ENCODE data around the gene ASRGL1. TPM values are rescaled to one million over a fixed set of nuclear protein-coding genes. Genes with fewer than 3 reads are reported as not detected.

Gene ASRGL1
- polyA plus RNA-seq, 2 of the 4 experiments (the other 2 are of a cell fraction): 12.7 to 19.5 TPM

GRCh38 chr11:62390722-62391121, 53.5 kb downstream of the ASRGL1 start:
- H3K4me1 ChIP-seq: peaks cover 18% of the 10 kb centered on the region
- FAIRE-seq (no peak), DNase-seq (ENCODE audit: low read depth in 1 of 2, low spot score in 1 of 2) (no peak), ATAC-seq (no peak)
- no peak overlapping the region for H3K4me3 ChIP-seq
- no peaks in the 10 kb centered on the region for H3K9me3 ChIP-seq
- TF ChIP-seq HOXB13 (CRISPR knock-in tag; IDR thresholded peaks at IDR 0.05; ENCODE audit: low read depth): no peak
- TF ChIP-seq BCL3 (IDR thresholded peaks at IDR 0.05): no peak
- no peak for TF ChIP-seq ATOH8 (CRISPR knock-in tag; IDR thresholded peaks at IDR 0.05; ENCODE audit: low read depth)
- TF ChIP-seq GATA3 (IDR thresholded peaks at IDR 0.05; ENCODE audit: borderline replicate concordance): no peak
- no peak for TF ChIP-seq ZSCAN20 (CRISPR knock-in tag; IDR thresholded peaks at IDR 0.05)
- no peak for TF ChIP-seq HDAC2 (IDR thresholded peaks at IDR 0.05)
- TF ChIP-seq HOXA7 (CRISPR knock-in tag; IDR thresholded peaks at IDR 0.05): no peak
- TF ChIP-seq KDM1A (IDR thresholded peaks at IDR 0.05; ENCODE audit: low read depth): no peak
- TF ChIP-seq E2F6 (IDR thresholded peaks at IDR 0.05; ENCODE audit: borderline replicate concordance, low read depth): no peak
- no peak for TF ChIP-seq EHMT2 (IDR thresholded peaks at IDR 0.05; ENCODE audit: low read depth)
- TF ChIP-seq REST (IDR thresholded peaks at IDR 0.05): no peak
- TF ChIP-seq MYC (IDR thresholded peaks at IDR 0.05; ENCODE audit: borderline replicate concordance, low read length): no peak
- no peak overlapping the region for H3K27ac ChIP-seq
- ChIA-PET CTCF (interaction anchor here (0.8 to 8.3 kb wide), 13 partner anchors 7 to 174 kb away, joined by 3 to 201 read pairs (median 7); partner anchors contain the start of gene AHNAK), POLR2A (no interaction called here)
- WGBS (ENCODE audit: missing lambda C conversion rate): 95% methylated on average over 1 of the region's 1 CpG
- H3K4me2 ChIP-seq: no peak overlapping the region

- no peaks in the 10 kb centered on the region for H3K9me3 ChIP-seq
- no peak overlapping the region for H3K4me3 ChIP-seq
- 92% methylated on average over 16 of the region's 16 CpGs for WGBS (ENCODE audit: missing lambda C conversion rate)
- H3K27ac ChIP-seq: no peak overlapping the region
- FAIRE-seq (no peak), DNase-seq (ENCODE audit: low read depth in 1 of 2, low spot score in 1 of 2) (no peak), ATAC-seq (no peak)
- CTCF ChIA-PET: interaction anchor here (0.6 to 8.3 kb wide), 18 partner anchors 9 to 594 kb away, joined by 3 to 201 read pairs (median 6); partner anchors contain the start of genes AHNAK, ASRGL1 and LRRN4CL
- H3K4me2 ChIP-seq: no peak overlapping the region
- H3K4me1 ChIP-seq: peaks cover 18% of the 10 kb centered on the region
- POLR2A ChIA-PET: no interaction called here
- no peak for TF ChIP-seq JUN (IDR thresholded peaks at IDR 0.05)
- TF ChIP-seq RAD21 (conservative IDR thresholded peaks at IDR 0.05 in 1 of 2, IDR thresholded peaks at IDR 0.05 in 1 of 2): no peak
- TF ChIP-seq NR3C1 (IDR thresholded peaks at IDR 0.05): no peak
- no peak for TF ChIP-seq RNF2 (IDR thresholded peaks at IDR 0.05; ENCODE audit: borderline replicate concordance, low read depth)
- TF ChIP-seq HDAC2 (IDR thresholded peaks at IDR 0.05): no peak
- no peak for TF ChIP-seq HMGXB4 (CRISPR knock-in tag; IDR thresholded peaks at IDR 0.05; ENCODE audit: borderline replicate concordance)
- no peak for TF ChIP-seq EP300 (IDR thresholded peaks at IDR 0.05)
- no peak for TF ChIP-seq ZFP36 (IDR thresholded peaks at IDR 0.05; ENCODE audit: borderline replicate concordance, partially characterized antibody)
Measured at GRCh38 chr11:62391642-62392425, 54.6 kb downstream of the ASRGL1 start.

Data from A549 (cell line).